Limb (tissue), 2 donors: Measurements from ENCODE around the gene NCKAP5.

ENCODE experiments used
- DNase-seq, 2 donors: peaks; one replicate each; pipeline ENCODE4 v3.0.0-alpha.2; 2016; ENCODE audit errors: extremely low spot score in 2 of 2

Gene NCKAP5

DNA sequence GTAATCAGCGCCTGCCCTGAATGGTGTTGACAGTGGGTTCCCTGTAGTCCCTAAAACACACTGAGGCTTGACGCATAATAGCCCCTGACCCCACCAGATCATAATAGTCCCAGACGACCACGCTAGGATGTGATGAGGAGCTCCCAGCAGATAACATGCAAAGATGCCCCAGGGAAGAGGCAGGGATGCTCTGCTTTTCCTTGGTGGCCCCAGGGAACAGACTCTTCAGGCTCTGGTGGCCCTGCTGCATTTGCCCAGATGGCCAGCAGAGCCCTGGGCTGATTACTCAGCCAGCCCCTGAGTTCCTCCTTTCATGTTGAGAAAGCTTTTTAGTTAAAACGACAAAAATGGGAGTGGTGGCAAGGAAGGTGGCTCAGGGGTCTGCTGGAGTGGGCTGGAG is 5.9 kb upstream of the NCKAP5 start:
- DNase-seq = no peak

DNA sequence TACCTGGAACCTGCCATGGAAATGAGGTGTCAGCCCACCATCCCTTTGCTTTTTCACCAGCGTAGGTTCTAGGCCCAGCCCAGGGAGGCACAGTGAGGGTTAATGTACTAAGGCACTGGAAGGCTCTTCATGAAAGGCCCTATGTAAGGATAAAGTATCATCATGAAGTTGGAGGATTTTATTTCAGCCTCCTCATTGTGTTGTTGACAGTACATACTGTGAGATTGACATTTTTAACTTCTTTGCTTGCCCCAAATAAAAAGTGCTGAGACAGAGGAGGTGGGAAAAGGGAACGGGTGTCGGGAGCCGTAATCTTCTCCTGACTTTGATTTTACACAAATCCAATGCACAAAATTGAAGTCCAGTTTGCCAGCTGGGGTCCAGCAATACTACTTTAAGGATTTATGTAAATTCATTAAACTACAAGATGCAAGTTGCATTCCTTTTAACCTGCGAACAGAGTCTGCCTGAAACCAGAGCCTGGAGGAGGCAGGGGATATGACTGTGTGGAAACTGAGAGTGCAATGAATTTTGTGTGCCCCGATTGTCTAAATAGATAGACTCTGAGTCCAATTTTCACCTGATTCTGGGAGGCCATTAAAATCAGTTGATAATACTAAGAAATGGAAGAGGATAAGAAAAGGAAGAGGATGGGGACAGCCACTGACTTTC is 5.4 kb upstream of the NCKAP5 start:
- no peak for DNase-seq

DNA sequence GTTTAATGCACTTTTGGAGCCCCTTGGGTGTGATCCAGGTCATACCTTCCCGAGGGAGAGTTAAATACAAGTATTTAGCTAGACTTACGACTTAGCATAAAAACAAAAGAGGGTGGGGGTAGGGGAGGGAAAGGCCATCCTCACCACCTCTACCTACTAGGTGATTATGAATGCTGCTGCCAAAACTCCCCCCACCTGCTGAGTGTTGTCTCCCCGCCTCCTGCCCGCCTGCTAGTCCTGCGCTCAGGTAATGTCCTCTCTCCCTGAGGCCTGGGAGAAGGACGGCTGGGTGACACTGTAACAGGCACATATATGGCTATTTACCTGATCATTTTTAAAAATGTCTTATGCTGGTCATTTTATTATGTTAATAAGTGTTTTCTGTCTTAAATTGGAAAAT is 3.0 kb upstream of the NCKAP5 start:
- no peak for DNase-seq

DNA sequence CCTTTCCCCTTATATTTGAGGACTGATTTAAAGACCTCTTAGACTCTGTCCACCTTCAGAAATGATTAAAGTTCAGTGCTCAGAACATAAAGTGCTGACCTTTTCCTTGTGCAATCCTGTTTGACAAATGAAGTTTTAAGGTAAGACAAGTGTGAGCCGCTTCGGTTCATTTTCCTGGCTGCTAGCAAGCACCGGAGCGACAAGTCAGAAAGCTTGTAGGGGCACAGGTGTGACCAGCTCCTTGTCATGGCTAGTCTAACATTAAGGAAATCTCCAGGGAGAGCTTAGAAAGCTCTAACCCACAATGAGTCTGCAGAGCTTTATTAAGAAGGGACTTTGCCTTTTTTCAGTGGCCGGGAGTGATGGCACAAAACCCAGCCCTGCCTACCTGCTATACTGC is 2.3 kb upstream of the NCKAP5 start:
- no peak for DNase-seq

- DNase-seq = no peak
Measured at GRCh38 chr2:133569286-133569830, 1.1 kb upstream of the NCKAP5 start.

GRCh38 chr2:133568598-133568997 is 335 bp upstream of the NCKAP5 start:
- DNase-seq = no peak

- no peak for DNase-seq
Measured at GRCh38 chr2:133562558-133562957, 5.7 kb downstream of the NCKAP5 start.

GRCh38 chr2:133561045-133561852 is 7.0 kb downstream of the NCKAP5 start:
- peak in 1 of 2 donors; percentile 84 for DNase-seq

- DNase-seq = no peak
Measured at GRCh38 chr2:133557614-133558013, 10.6 kb downstream of the NCKAP5 start.

DNA sequence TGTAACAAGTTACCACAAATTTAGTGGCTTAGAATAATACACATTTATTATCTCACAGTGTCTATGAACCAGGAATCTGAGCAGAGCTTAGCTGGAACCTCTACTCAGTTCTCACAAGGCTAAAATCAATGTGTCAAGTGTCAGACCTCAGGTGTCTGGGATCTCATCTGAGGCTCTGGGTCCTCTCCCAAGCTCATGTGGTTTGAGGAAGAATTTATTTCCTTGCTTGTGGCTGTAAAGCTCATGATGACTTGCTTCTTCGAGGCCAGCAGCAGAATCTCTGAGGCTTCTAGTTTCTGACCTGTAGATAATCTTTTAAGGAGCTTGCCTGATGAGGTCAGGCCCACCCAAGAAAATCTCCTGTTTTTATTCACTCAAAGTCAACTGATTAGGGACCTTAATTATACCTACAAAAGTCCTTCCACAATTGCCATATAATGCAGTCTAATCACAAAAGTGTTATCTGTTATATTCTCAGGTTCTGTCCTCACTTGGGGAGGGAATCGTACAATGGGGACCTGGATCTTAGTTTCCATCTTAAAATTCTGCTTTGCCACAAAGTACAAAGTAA is 14.3 kb downstream of the NCKAP5 start:
- DNase-seq = no peak

GRCh38 chr2:133553251-133553650 is 15.0 kb downstream of the NCKAP5 start:
- no peak for DNase-seq

DNA sequence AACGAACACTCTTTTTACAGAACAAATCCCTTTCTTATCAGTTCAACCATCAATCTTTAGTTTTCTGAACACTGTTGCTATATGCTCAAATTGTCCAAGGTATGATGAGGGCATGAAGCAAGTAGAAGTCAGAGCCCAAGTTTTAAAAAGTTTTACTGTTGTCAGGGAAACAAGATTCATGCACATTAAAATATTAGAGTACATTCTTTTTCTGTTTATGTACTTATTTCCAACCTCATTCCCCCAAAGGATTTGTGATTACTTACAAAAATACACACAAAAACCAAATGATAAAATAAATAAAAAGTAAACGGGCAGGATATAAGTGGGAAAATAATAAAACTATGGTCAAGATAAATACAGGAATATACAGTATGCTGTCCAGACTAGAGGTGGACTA is 15.4 kb downstream of the NCKAP5 start:
- no peak for DNase-seq

GRCh38 chr2:133541797-133542196 is 26.5 kb downstream of the NCKAP5 start:
- DNase-seq = no peak

DNA sequence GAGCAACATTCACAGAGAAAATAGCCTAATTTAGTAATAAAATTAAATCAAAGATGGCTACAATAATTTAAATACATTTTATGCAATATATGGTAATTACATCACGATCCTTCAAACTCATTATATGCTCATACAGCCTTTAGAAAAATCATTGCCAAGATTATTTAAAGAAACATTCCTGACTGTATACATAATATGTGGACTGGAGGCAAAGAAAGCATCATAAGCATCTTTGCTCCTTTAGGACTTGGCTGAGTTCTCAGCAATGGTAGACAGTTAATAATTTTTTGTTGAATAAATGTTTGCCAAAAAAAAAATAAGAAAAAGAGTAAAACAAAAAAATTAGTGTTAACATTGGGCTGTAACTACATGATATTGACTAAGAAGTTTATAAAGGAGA is 26.9 kb downstream of the NCKAP5 start:
- no peak for DNase-seq

DNA sequence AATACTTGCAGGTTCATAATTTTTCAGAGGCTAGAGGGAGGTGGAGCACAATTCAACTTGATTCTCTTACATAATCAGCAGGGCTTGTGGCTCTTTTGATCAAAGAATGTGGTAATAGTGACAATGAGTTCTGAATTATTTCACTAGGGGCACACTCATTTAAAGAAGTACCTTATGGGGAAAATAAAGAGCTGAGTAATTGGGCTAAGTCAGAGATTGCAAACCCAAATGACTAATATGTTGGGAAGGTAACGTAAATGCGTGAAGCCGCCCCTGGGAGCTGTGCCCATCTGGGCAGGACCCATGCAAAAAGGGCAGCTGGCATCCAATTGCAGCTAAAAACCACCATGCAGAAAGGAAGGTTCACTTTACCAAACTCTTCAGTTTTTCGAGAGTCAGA is 35.3 kb downstream of the NCKAP5 start:
- no peak for DNase-seq

DNA sequence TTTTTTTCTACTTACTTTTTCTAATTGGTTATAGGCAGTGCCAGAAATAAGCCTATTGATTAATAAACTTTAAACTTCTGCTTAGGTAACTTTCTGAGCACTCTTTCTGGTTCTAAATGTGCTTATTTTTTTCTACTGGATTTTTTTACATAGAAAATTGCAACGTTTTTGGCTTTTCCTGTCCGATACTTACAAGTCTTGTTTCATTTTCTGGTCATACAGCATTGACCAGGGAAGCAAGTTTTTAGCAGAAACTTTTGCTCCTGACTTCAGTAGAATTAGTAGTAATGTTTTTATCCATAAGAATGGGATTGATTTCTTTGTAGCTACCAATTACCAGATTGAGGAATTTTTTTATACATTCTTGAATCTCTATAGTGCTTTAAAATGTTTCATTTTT is 36.9 kb downstream of the NCKAP5 start:
- no peak for DNase-seq

DNA sequence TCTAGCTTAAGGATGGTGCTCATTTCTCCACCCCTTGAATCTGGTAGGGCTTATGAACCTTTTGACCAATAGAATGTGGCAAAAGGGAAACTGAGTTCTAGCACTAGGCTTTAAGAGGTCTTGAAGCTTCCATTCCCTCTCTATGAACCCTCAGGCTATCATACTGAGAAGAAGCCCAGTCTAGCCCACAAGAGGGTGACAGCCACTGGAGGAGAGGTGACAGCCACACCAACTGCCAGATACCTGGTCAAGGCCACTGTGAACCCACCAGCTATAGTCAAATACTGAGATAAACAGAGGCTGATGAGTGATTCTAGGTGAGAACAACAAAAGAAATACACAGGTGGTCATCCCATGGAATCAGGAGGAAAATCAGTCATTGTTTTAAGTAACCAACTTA is 37.6 kb downstream of the NCKAP5 start:
- no peak for DNase-seq

DNA sequence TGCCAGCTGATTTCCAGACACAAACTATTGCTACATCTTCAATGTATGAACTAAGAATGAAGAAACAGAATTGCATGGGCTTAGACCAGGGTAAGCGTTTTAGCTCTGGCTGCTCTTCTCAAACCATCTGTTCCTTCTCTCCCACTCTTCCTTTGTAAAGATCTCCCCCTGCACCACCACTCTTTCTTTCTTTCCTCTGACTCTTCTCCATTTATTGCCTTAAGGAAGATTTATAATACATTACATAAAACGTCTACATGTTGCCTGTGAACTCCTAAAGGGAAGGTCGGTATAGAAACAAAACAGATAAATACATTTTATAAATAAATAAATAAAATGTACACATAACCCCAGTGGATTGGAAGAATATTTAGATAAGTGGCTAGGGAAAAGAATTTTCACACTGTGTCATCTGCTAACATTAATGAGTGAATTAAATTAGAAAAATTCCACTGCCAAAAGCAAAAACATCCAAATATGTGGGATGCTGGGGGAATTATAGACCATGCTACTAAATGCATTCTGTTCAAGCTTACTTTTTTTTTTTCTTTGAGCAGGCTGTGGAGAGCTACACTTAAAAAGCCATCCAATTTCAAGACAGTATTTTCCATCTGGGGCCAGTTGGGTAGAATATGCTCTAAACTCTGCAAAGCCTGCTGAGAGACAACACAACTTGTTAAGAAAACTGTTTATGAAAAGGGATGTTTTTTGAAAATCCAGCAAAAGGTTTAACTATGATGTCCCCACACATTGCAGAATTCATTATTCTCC is 41.5 kb downstream of the NCKAP5 start:
- peak in 1 of 2 donors; percentile 40 for DNase-seq

- DNase-seq = no peak
Measured at GRCh38 chr2:133525613-133526529, 42.4 kb downstream of the NCKAP5 start.

GRCh38 chr2:133525090-133525489 is 43.2 kb downstream of the NCKAP5 start:
- DNase-seq = no peak

DNA sequence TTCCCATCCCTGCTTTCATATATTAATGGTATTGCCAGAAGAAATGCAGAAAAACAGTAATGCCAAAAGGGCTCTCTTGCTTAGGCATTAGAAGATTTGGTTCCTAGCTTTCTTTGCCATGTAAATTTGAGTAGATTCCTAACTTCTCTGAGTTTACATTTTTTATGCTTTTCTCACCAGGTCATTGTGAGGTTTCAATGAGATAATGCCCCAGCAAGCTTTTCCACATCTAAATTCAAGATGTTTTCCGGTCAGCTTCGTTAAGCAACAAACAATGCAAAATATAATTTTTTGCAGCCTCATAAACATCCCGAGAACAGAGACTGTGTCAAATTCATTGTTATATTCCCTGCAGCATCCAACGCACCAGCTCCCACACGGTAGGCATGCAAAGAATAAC is 44.9 kb downstream of the NCKAP5 start:
- no peak for DNase-seq
